Mesodermal cell (in vitro differentiated cells): ENCODE results near the gene C1QTNF6. TPM values are rescaled to one million over a fixed set of nuclear protein-coding genes. Genes with fewer than 3 reads are reported as not detected.
"Not testable (repeated sequence)": the region's sequence is repeated elsewhere in the genome, so short reads cannot be mapped to it uniquely, and the experiment has no call there.

ENCODE experiments used
- H3K27ac ChIP-seq: 2 replicates; pipeline ENCODE4 v1.7.0; 2013; ENCODE audit warnings: mild to moderate bottlenecking, low read depth, low read length, moderate library complexity; ENCODE audit not compliant: severe bottlenecking
- H3K36me3 ChIP-seq: 2 replicates; pipeline ENCODE4 v1.7.1; 2013; ENCODE audit warnings: mild to moderate bottlenecking, low read length, moderate library complexity; ENCODE audit not compliant: control insufficient read depth, insufficient read depth
- H3K4me1 ChIP-seq: one replicate; pipeline ENCODE4 v1.7.1; 2013; ENCODE audit warnings: mild to moderate bottlenecking, low read length; ENCODE audit not compliant: insufficient read depth, control insufficient read depth, poor library complexity, severe bottlenecking
- H3K4me3 ChIP-seq: 2 replicates; pipeline ENCODE4 v1.7.0; 2013; ENCODE audit warnings: low read length, control low read depth, mild to moderate bottlenecking; ENCODE audit not compliant: insufficient read depth, poor library complexity, severe bottlenecking; ENCODE audit errors: extremely low read depth
- H3K9me3 ChIP-seq: 2 replicates; pipeline ENCODE4 v1.7.1; 2013; ENCODE audit warnings: mild to moderate bottlenecking, low read length, moderate library complexity; ENCODE audit not compliant: control insufficient read depth
- WGBS, 2 experiments: methylation state at CpG; one replicate each; pipeline ENCODE4 v1.1.5; 2013; ENCODE audit warnings: missing lambda C conversion rate in 2 of 2; ENCODE audit not compliant: insufficient coverage in 2 of 2; 5-methylcytosine and 5-hydroxymethylcytosine counted together
- polyA plus RNA-seq, 2 experiments: library from polyadenylated mRNA; stranded (reverse); fragments of 50-300 nt; gene quantifications; one replicate each; pipeline ENCODE4 v1.2.3, GENCODE V29; 2013

C1QTNF6 gene
- 42.1 TPM for polyA plus RNA-seq (2013, experiment 1 of 2)
- polyA plus RNA-seq (2013, experiment 2 of 2) = 36.7 TPM

- H3K27ac ChIP-seq = peak within 1 kb of the TSS; percentile 93
Measured at GRCh38 chr22:37187891-37188761, at the start of gene C1QTNF6. C1QTNF6 (minus strand) TSS chr22:37188247; CDS start chr22:37188213, 34 bp downstream.

GRCh38 chr22:37235897-37236607, 48.0 kb upstream of the C1QTNF6 start:
- Histone ChIP-seq H3K9me3 (no peaks in the 10 kb centered on the region), H3K4me3 (no peak overlapping the region), H3K27ac (no peak overlapping the region), H3K36me3 (no peaks in the 10 kb centered on the region), H3K4me1 (peaks cover 3% of the 10 kb centered on the region)
- 89 to 100% methylated on average over 2 to 3 of the region's 3 CpGs for WGBS, 2 experiments

More at GRCh38 chr22:37187891-37188761, at the start of gene C1QTNF6:
- H3K4me3 ChIP-seq = peak within 1 kb of the TSS; percentile 51
- H3K9me3 ChIP-seq = peaks cover 9% of the 10 kb centered on the region
- peaks cover 30% of the 10 kb centered on the region for H3K4me1 ChIP-seq
- peaks cover 13% of the 10 kb centered on the region for H3K36me3 ChIP-seq
- WGBS, 2 experiments = 9 to 18% methylated on average over 10 to 13 of the region's 17 CpGs

GRCh38 chr22:37234736-37235711, 47.0 kb upstream of the C1QTNF6 start:
- no peak overlapping the region for H3K4me3 ChIP-seq
- no peak overlapping the region for H3K27ac ChIP-seq
- H3K4me1 ChIP-seq = peaks cover 3% of the 10 kb centered on the region
- no peaks in the 10 kb centered on the region for H3K9me3 ChIP-seq
- H3K36me3 ChIP-seq = no peaks in the 10 kb centered on the region
- WGBS, 2 experiments = 86 to 87% methylated on average over 12 to 14 of the region's 16 CpGs

DNA sequence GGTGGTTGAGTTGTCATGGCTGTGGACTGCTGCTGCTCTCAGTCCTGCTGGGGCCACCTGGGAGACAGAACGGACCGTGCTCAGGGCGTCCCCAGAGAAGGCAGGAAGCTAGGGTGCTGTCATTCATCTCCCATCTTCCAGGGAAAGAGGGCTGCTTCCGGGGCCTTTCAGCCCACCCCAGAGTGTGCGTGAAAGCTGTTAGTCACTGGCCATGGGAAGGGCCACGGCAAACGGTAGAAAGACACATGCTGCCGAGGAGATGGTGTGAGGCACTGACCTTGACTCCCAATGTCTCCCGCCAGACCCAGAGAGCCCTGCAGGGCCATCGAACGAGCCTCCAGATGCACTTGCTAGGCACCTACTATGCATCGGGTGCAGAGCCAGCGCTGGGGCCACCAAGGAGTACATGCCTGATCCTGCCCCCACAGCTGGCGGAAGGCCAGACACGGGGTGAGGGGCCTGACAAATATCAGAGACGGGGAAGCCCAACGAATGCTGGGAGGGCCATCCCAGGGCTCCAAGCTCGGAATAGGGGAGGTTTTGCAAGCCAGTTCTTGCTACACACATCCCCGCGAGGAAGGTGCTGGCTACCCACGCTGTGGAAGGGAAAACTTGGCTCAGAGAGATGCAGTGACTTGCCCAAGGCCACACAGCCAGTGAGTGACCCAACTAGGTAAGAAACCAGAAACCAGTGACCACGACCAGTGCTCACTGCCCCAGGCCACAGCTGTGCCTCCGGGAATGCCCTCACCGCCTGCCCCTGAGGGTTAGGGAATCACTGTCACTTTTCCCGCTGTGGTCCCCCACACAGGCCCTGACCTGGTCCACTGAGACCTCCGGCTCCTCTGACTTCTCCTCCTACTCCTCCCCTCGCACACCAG, 45.9 kb upstream of the C1QTNF6 start:
- no peaks in the 10 kb centered on the region for H3K9me3 ChIP-seq
- H3K36me3 ChIP-seq = no peaks in the 10 kb centered on the region
- peaks cover 13% of the 10 kb centered on the region for H3K4me1 ChIP-seq
- H3K4me3 ChIP-seq = no peak overlapping the region
- H3K27ac ChIP-seq = no peak overlapping the region
- WGBS, 2 experiments = 85 to 92% methylated on average over 23 to 26 of the region's 27 CpGs

- H3K4me3 ChIP-seq, H3K9me3 ChIP-seq, H3K27ac ChIP-seq, H3K36me3 ChIP-seq: not testable (repeated sequence)
- 92 to 93% methylated on average over 11 to 12 of the region's 12 CpGs for WGBS, 2 experiments
- H3K4me1 ChIP-seq = peaks cover 19% of the 10 kb centered on the region
Measured at GRCh38 chr22:37233371-37233750, 45.3 kb upstream of the C1QTNF6 start.

DNA sequence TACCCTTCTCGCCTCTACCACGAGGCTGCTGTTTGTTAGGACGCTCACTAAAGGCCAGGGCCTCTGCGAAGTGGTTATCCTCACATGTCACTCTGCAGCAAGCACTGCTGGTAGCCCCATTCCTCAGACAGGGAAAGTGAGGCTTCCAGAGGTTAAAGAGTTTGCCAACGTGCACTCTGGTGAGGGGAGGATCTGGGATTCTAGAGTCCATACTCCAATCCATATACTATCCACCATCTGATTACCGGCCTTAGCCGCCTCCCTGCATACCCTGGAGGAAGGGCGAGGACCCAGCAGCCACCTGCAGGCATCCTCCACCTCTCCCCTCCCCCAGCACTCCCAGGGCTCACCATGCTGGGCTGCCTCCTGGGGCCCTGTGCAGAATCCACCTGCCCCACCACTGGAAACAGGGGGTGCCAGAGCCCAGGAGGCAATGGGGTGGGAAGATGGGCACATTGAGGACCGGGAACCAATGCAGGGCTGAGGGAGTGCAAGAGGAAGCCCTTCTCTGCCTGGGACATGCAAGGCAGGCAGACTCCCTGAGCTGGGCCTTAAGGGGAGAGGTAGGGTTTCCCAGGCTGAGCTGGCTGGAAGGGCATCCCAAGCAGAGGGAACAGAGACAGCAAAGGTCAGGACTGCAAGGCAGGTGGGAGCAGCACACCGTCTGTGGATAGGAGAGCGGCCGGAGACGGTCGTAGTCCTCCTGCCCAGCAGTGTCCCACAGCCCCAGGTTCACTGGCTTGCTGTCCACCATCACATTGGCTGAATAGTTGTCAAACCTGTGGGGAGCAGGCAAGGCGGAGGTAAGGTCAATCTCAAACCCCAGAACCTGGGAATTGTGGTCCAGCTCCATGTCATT, 44.3 kb upstream of the C1QTNF6 start:
- WGBS, 2 experiments = 91 to 92% methylated on average over 14 of the region's 15 CpGs
- no peak overlapping the region for H3K4me3 ChIP-seq
- H3K4me1 ChIP-seq = peaks cover 21% of the 10 kb centered on the region
- no peaks in the 10 kb centered on the region for H3K36me3 ChIP-seq
- H3K27ac ChIP-seq = no peak overlapping the region
- no peaks in the 10 kb centered on the region for H3K9me3 ChIP-seq

DNA sequence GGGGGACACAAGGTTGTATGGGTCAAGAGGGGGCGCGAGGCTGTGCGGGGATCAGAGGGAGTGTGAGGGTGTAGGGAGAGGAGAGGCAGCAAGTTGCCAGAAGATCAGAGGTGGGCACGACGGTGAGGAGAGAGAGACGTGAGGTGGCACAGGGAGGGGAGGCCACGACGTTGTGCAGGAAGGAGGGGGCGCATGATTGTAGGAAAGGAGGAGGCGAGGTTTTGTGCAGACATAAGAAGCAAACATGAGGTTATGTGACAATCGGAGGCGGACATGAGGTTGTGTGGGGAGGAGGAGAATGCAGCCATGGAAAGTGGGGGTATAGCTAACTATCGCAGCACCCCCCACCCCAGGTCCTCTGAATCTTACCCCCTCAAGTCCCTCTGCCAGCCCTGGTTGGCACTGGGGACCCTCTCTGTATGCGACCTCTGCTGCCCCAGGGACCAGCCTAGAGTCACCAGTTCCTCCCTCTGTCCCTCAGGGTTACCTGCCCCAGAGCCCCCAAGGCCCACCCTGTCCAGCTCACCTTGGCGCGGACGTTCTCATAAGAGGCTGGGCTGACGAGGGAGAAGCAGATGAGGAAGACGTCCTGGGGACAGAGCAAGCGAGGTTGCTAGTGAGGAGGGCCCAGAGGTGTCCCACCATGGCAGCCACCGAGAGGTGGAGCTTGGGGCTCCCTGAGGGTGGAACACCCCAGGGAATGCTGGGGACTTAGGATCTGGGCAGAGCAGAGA, 43.5 kb upstream of the C1QTNF6 start:
- Histone ChIP-seq H3K36me3 (no peaks in the 10 kb centered on the region), H3K4me3 (no peak overlapping the region), H3K27ac (no peak overlapping the region), H3K4me1 (peaks cover 21% of the 10 kb centered on the region), H3K9me3 (no peaks in the 10 kb centered on the region)
- WGBS, 2 experiments = 86 to 94% methylated on average over 16 to 21 of the region's 21 CpGs

- H3K27ac ChIP-seq = no peak overlapping the region
- WGBS, 2 experiments = 87 to 95% methylated on average over 11 to 12 of the region's 14 CpGs
- no peaks in the 10 kb centered on the region for H3K9me3 ChIP-seq
- H3K4me3 ChIP-seq = no peak overlapping the region
- H3K4me1 ChIP-seq = peaks cover 21% of the 10 kb centered on the region
- H3K36me3 ChIP-seq = no peaks in the 10 kb centered on the region
Measured at GRCh38 chr22:37230673-37231405, 42.8 kb upstream of the C1QTNF6 start.
